Hepatocyte (in vitro differentiated cells): ENCODE data around the gene ASXL1. TPM values are rescaled to one million over a fixed set of nuclear protein-coding genes. Genes with fewer than 3 reads are reported as not detected.

Source experiments
- DNase-seq: peaks from one replicate; pipeline ENCODE4 v3.0.0-alpha.2; 2016; ENCODE audit warnings: low spot score
- H2AFZ ChIP-seq: fragments of 200-600 bp; sonication (generic); 2 replicates; pipeline ENCODE4 v1.6.0; 2016; ENCODE audit warnings: antibody characterized with exemption, mild to moderate bottlenecking
- H3K27ac ChIP-seq: fragments of 200-600 bp; sonication (generic); 2 replicates; pipeline ENCODE4 v1.5.1; 2016; ENCODE audit warnings: mild to moderate bottlenecking
- H3K27me3 ChIP-seq: fragments of 200-600 bp; sonication (generic); 2 replicates; pipeline ENCODE4 v1.6.1; 2016
- H3K36me3 ChIP-seq: fragments of 200-600 bp; sonication (generic); replicated peaks from 2 replicates; pipeline ENCODE4 v1.5.1; 2016; ENCODE audit warnings: low read depth; ENCODE audit not compliant: insufficient read depth
- H3K4me1 ChIP-seq: fragments of 200-600 bp; sonication (generic); 2 replicates; pipeline ENCODE4 v1.5.1; 2016; ENCODE audit warnings: mild to moderate bottlenecking, moderate library complexity; ENCODE audit not compliant: insufficient read depth
- H3K4me2 ChIP-seq: fragments of 200-600 bp; sonication (generic); 2 replicates; pipeline ENCODE4 v1.6.0; 2016
- H3K4me3 ChIP-seq: fragments of 200-600 bp; sonication (generic); 2 replicates; pipeline ENCODE4 v1.5.1; 2016; ENCODE audit warnings: mild to moderate bottlenecking
- H3K79me2 ChIP-seq: fragments of 200-600 bp; sonication (generic); 2 replicates; pipeline ENCODE4 v1.6.0; 2017; ENCODE audit warnings: mild to moderate bottlenecking
- H3K9me2 ChIP-seq: fragments of 200-600 bp; sonication (generic); replicated peaks from 2 replicates; pipeline ENCODE4 v1.6.0; 2017; ENCODE audit warnings: mild to moderate bottlenecking; ENCODE audit not compliant: insufficient read depth
- H3K9me3 ChIP-seq: fragments of 200-600 bp; sonication (generic); 2 replicates; pipeline ENCODE4 v1.5.1; 2016; ENCODE audit warnings: low read depth, mild to moderate bottlenecking
- H4K20me1 ChIP-seq: fragments of 200-600 bp; sonication (generic); 2 replicates; pipeline ENCODE4 v1.6.0; 2016; ENCODE audit warnings: mild to moderate bottlenecking; ENCODE audit not compliant: insufficient read depth, poor library complexity, severe bottlenecking
- CTCF ChIP-seq: fragments of 200-600 bp; sonication (generic); IDR thresholded peaks from 2 replicates; pipeline ENCODE4 v1.5.1; 2016; ENCODE audit warnings: antibody characterized with exemption, mild to moderate bottlenecking; ENCODE audit not compliant: poor library complexity
- EZH2 ChIP-seq: fragments of 200-600 bp; sonication (generic); IDR thresholded peaks from 2 replicates; pipeline ENCODE4 v1.6.1; 2016; ENCODE audit warnings: antibody characterized with exemption, mild to moderate bottlenecking, borderline replicate concordance
- EZH2phosphoT487 ChIP-seq: fragments of 200-600 bp; sonication (generic); IDR thresholded peaks from one replicate; pipeline ENCODE4 v1.6.1; 2018; ENCODE audit warnings: antibody characterized with exemption, mild to moderate bottlenecking, low read depth, moderate library complexity; ENCODE audit not compliant: unreplicated experiment, severe bottlenecking
- WGBS: methylation state at CpG from one replicate; pipeline ENCODE4 v1.1.6; 2016; ENCODE audit warnings: low lambda C conversion rate; ENCODE audit errors: missing lambda C conversion rate; 5-methylcytosine and 5-hydroxymethylcytosine counted together
- polyA plus RNA-seq: library from polyadenylated mRNA; unstranded; fragments of >200 nt; fragmentation: Nextera tagmentation; extraction: Ambion mirVana; gene quantifications from 2 replicates; pipeline ENCODE4 v1.2.1, GENCODE V29; 2016
- total RNA-seq: library from RNA; depleted of rRNA; stranded (reverse); fragments of >200 nt; gene quantifications from 2 replicates; pipeline ENCODE4 v1.2.3, GENCODE V29; 2014

Gene ASXL1
- total and polyA plus RNA-seq, 2 experiments from 2014 or later: 82.0 to 95.6 TPM

GRCh38 chr20:32450484-32451061 is 92.4 kb downstream of the ASXL1 start:
- H3K27ac ChIP-seq: no peak overlapping the region
- no peaks in the 10 kb centered on the region for H3K9me2 ChIP-seq
- TF ChIP-seq EZH2phosphoT487: no peak
- TF ChIP-seq CTCF: no peak
- TF ChIP-seq EZH2: no peak
- peaks cover 10% of the 10 kb centered on the region for H3K4me1 ChIP-seq
- H3K4me2 ChIP-seq: no peak overlapping the region
- H2AFZ ChIP-seq: no peak overlapping the region
- H3K4me3 ChIP-seq: no peak overlapping the region
- DNase-seq: no peak
- H3K27me3 ChIP-seq: no peaks in the 10 kb centered on the region
- H4K20me1 ChIP-seq: peaks cover 28% of the 10 kb centered on the region
- H3K36me3 ChIP-seq: peaks cover 5% of the 10 kb centered on the region
- H3K79me2 ChIP-seq: peaks cover 36% of the 10 kb centered on the region
- H3K9me3 ChIP-seq: no peaks in the 10 kb centered on the region
- 82% methylated on average over 9 of the region's 9 CpGs for WGBS

GRCh38 chr20:32451340-32451681 is 93.2 kb downstream of the ASXL1 start:
- H3K4me1 ChIP-seq: peaks cover 6% of the 10 kb centered on the region

GRCh38 chr20:32451682-32452461 is 93.7 kb downstream of the ASXL1 start:
- Histone ChIP-seq H3K27ac (no peak overlapping the region), H3K79me2 (peaks cover 42% of the 10 kb centered on the region), H3K4me3 (no peak overlapping the region), H2AFZ (no peak overlapping the region), H3K9me3 (no peaks in the 10 kb centered on the region), H3K9me2 (no peaks in the 10 kb centered on the region), H3K4me2 (no peak overlapping the region), H3K4me1 (peaks cover 9% of the 10 kb centered on the region), H3K27me3 (no peaks in the 10 kb centered on the region), H4K20me1 (peaks cover 38% of the 10 kb centered on the region), H3K36me3 (peaks cover 5% of the 10 kb centered on the region)
- WGBS: 89% methylated on average over 26 of the region's 27 CpGs
- no peak for TF ChIP-seq EZH2phosphoT487
- no peak for TF ChIP-seq EZH2
- TF ChIP-seq CTCF: no peak
- no peak for DNase-seq

More at GRCh38 chr20:32451340-32451681, 93.2 kb downstream of the ASXL1 start:
- no peak for DNase-seq
- WGBS: 91% methylated on average over 8 of the region's 8 CpGs
- H2AFZ ChIP-seq: no peak overlapping the region
- H3K9me2 ChIP-seq: no peaks in the 10 kb centered on the region
- H3K4me3 ChIP-seq: no peak overlapping the region
- H3K79me2 ChIP-seq: peaks cover 42% of the 10 kb centered on the region
- no peak for TF ChIP-seq EZH2
- no peak for TF ChIP-seq CTCF
- no peak for TF ChIP-seq EZH2phosphoT487
- H3K4me2 ChIP-seq: no peak overlapping the region
- no peak overlapping the region for H3K27ac ChIP-seq
- no peaks in the 10 kb centered on the region for H3K27me3 ChIP-seq
- H3K9me3 ChIP-seq: no peaks in the 10 kb centered on the region
- peaks cover 5% of the 10 kb centered on the region for H3K36me3 ChIP-seq
- peaks cover 35% of the 10 kb centered on the region for H4K20me1 ChIP-seq
